NCI-H146 treated with DMSO at 0.1 percent for 48 hours (cell line): Measurements from ENCODE around the gene ZNF605.
"Not testable (repeated sequence)": the region's sequence is repeated elsewhere in the genome, so short reads cannot be mapped to it uniquely, and the experiment has no call there.

Experiments
- DNase-seq: peaks from one replicate; lab custom pipeline; 2025; ENCODE audit not compliant: unreplicated experiment; lab: John Stamatoyannopoulos, UW

The ZNF605 gene

GRCh38 chr12:132908145-132909029, 47.7 kb downstream of the ZNF605 start:
- DNase-seq, result peak; percentile 86

GRCh38 chr12:132907789-132908144, 48.3 kb downstream of the ZNF605 start:
- not testable (repeated sequence) for DNase-seq

- DNase-seq, result no peak
Measured at GRCh38 chr12:132907216-132907615, 48.9 kb downstream of the ZNF605 start.

GRCh38 chr12:132904718-132905328, 51.3 kb downstream of the ZNF605 start:
- no peak for DNase-seq

GRCh38 chr12:132899033-132899432, 57.1 kb downstream of the ZNF605 start:
- no peak for DNase-seq

GRCh38 chr12:132888852-132889251, 67.3 kb downstream of the ZNF605 start:
- no peak for DNase-seq

- peak; percentile 90 for DNase-seq
Measured at GRCh38 chr12:132887513-132888351, 68.4 kb downstream of the ZNF605 start, which contains the start of gene CHFR. Gene CHFR (minus strand): TSS chr12:132887605. CDS start chr12:132887328, 277 bp downstream.

- peak; percentile 52 for DNase-seq
Measured at GRCh38 chr12:132886529-132887477, 69.3 kb downstream of the ZNF605 start.

GRCh38 chr12:132881818-132882217, 74.3 kb downstream of the ZNF605 start:
- DNase-seq, result no peak

- not testable (repeated sequence) for DNase-seq
Measured at GRCh38 chr12:132874620-132875019, 81.5 kb downstream of the ZNF605 start.

GRCh38 chr12:132874175-132874574, 81.9 kb downstream of the ZNF605 start:
- no peak for DNase-seq

- no peak for DNase-seq
Measured at GRCh38 chr12:132873724-132874123, 82.4 kb downstream of the ZNF605 start.

GRCh38 chr12:132872975-132873421, 83.1 kb downstream of the ZNF605 start:
- DNase-seq, result no peak

GRCh38 chr12:132872073-132872855, 83.8 kb downstream of the ZNF605 start:
- no peak for DNase-seq

GRCh38 chr12:132869551-132869950, 86.6 kb downstream of the ZNF605 start:
- no peak for DNase-seq
